Brain microvascular endothelial cell (primary cell): Measurements from ENCODE around the gene CXCL16.
"Not testable (repeated sequence)": the region's sequence is repeated elsewhere in the genome, so short reads cannot be mapped to it uniquely, and the experiment has no call there.

Experiments used
- DNase-seq: peaks from one replicate; pipeline ENCODE4 v3.0.0-alpha.2; 2020
- H3K27ac ChIP-seq: fragments of 250-450 bp; sonication (Bioruptor Pico); 2 replicates; pipeline ENCODE4 v1.5.1; 2020; ENCODE audit warnings: mild to moderate bottlenecking, moderate library complexity
- H3K27me3 ChIP-seq: fragments of 250-450 bp; sonication (Bioruptor Pico); replicated peaks from 2 replicates; pipeline ENCODE4 v1.5.1; 2020; ENCODE audit warnings: mild to moderate bottlenecking
- H3K36me3 ChIP-seq: fragments of 250-450 bp; sonication (Bioruptor Pico); replicated peaks from 2 replicates; pipeline ENCODE4 v1.5.1; 2020; ENCODE audit warnings: mild to moderate bottlenecking
- H3K4me3 ChIP-seq: 2 replicates; pipeline ENCODE4 v1.5.1; 2011; ENCODE audit warnings: low read depth, mild to moderate bottlenecking, control low read depth, low read length, moderate library complexity
- in situ Hi-C: cut with HindIII; loops from 2 replicates; pipeline ENCODE4 v1.10.0; 2017; ENCODE audit warnings: low sequenced_read_pairs, low pct_ligation_motif_present
- TF ChIP-seq, protein P1 (sequence below): IDR thresholded peaks from 2 replicates; pipeline ENCODE4 v1.5.1; 2011; ENCODE audit warnings: low read depth, mild to moderate bottlenecking, moderate library complexity, low read length, control low read depth, inconsistent platforms; ENCODE audit errors: missing control alignments

Gene CXCL16

GRCh38 chr17:4704991-4705390, 34.7 kb downstream of the CXCL16 start:
- H3K36me3 ChIP-seq = no peaks in the 10 kb centered on the region
- H3K27ac ChIP-seq = no peak overlapping the region
- H3K27me3 ChIP-seq = no peaks in the 10 kb centered on the region
- no peak for DNase-seq
- TF ChIP-seq, protein P1, sequence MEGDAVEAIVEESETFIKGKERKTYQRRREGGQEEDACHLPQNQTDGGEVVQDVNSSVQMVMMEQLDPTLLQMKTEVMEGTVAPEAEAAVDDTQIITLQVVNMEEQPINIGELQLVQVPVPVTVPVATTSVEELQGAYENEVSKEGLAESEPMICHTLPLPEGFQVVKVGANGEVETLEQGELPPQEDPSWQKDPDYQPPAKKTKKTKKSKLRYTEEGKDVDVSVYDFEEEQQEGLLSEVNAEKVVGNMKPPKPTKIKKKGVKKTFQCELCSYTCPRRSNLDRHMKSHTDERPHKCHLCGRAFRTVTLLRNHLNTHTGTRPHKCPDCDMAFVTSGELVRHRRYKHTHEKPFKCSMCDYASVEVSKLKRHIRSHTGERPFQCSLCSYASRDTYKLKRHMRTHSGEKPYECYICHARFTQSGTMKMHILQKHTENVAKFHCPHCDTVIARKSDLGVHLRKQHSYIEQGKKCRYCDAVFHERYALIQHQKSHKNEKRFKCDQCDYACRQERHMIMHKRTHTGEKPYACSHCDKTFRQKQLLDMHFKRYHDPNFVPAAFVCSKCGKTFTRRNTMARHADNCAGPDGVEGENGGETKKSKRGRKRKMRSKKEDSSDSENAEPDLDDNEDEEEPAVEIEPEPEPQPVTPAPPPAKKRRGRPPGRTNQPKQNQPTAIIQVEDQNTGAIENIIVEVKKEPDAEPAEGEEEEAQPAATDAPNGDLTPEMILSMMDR = no peak
- no peak overlapping the region for H3K4me3 ChIP-seq
- in situ Hi-C loops = no loop called here

- in situ Hi-C loops, H3K27me3 ChIP-seq, DNase-seq, H3K36me3 ChIP-seq: not testable (repeated sequence)
- peak overlapping the region; percentile 58 for H3K27ac ChIP-seq
- peak overlapping the region; percentile 95 for H3K4me3 ChIP-seq
Observed at GRCh38 chr17:4704574-4704907, 35.2 kb downstream of the CXCL16 start.

DNA sequence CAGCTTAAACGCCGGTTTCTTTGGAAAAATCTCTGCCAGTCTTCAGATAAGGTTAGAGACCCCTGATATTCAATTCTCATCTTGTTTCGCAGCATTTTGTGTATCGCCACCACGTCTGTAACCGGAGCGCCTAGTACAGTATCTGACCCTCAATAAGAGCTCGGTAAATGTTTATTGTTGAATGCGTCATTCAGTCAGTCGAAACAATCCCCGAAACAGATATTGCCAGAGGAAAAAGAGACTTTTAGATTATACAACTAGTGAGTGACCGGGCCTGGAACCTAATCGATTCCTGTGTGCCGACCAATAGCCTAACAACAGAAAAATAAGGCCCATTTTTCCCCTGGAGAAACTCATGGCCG, 36.4 kb downstream of the CXCL16 start:
- Histone ChIP-seq H3K27ac (peak overlapping the region; percentile 58), H3K36me3 (no peaks in the 10 kb centered on the region), H3K27me3 (no peaks in the 10 kb centered on the region), H3K4me3 (peak overlapping the region; percentile 95)
- TF ChIP-seq, protein P1 = no peak
- in situ Hi-C loops = no loop called here
- DNase-seq = no peak

GRCh38 chr17:4701116-4701515, 38.6 kb downstream of the CXCL16 start:
- TF ChIP-seq, protein P1 = no peak
- no peak overlapping the region for H3K27ac ChIP-seq

DNA sequence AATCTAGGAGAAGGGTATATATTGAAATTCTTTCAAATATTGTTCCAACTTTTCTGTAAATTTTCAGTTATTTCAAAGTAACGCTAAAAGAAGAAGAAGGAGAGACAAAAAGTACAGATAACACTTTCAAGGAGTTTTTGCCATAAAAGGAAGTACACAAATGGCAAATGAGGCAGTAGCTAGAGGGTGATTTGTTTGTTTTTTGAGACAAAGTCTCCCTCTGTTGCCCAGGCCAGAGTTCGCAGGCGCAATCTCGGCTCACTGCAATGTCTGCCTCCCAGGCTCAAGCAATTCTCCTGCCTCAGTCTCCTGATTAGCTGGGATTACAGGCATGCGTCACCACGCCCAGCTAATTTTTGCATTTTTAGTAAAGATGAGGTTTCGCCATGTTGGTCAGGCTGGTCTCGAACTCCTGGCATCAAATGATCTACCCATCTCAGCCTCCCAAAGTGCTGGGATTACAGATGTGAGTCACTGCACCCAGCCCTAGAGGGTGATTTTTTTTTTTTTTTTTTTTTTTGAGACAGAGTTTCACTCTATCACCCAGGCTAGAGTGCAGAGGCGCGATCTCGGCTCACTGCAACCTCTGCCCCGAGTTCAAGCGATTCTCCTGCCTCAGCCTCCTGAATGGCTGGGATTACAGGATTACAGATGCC, 40.2 kb downstream of the CXCL16 start:
- H3K4me3 ChIP-seq, DNase-seq, H3K27me3 ChIP-seq, in situ Hi-C loops, H3K36me3 ChIP-seq, H3K27ac ChIP-seq: not testable (repeated sequence)

More at GRCh38 chr17:4701116-4701515, 38.6 kb downstream of the CXCL16 start:
- Histone ChIP-seq H3K4me3 (no peak overlapping the region), H3K36me3 (no peaks in the 10 kb centered on the region), H3K27me3 (no peaks in the 10 kb centered on the region)
- no peak for DNase-seq
- in situ Hi-C loops = no loop called here

DNA sequence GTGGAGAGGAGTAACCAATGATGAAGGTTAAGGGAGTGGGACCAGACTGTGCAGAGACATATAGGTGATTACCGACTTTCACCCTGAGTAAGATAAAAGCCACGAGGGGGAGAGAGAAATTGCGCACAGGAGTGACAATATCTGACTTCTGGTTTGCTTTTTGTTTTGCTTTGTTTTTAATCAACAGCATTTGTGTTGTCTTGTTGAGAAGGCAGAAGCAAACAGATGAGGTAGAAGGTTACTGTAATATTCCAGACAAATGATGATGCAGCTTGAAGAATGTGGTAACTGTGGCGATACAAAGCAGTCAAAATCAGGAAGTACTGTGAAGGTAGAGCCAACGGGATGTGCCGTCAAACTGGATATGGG, 43.3 kb downstream of the CXCL16 start:
- Histone ChIP-seq H3K27ac (no peak overlapping the region), H3K36me3 (no peaks in the 10 kb centered on the region), H3K27me3 (no peaks in the 10 kb centered on the region), H3K4me3 (no peak overlapping the region)
- no peak for DNase-seq
- TF ChIP-seq, protein P1 = no peak
- in situ Hi-C loops = no loop called here

GRCh38 chr17:4693416-4693815, 46.3 kb downstream of the CXCL16 start:
- in situ Hi-C loops = no loop called here
- TF ChIP-seq, protein P1 = no peak
- Histone ChIP-seq H3K27me3 (no peaks in the 10 kb centered on the region), H3K36me3 (peaks cover 7% of the 10 kb centered on the region), H3K4me3 (no peak overlapping the region), H3K27ac (no peak overlapping the region)
- no peak for DNase-seq
